Right cardiac atrium (tissue), 5 donors: ENCODE results near the gene NMB. TPM values are rescaled to one million over a fixed set of nuclear protein-coding genes. Genes with fewer than 3 reads are reported as not detected.

ENCODE experiments used
- ATAC-seq, 2 donors: fragments of 200-7000 bp; cut with Tn5 transposase; one replicate each; pipeline versions ENCODE4 v1.8.0 to v1.9.1; 2020; ENCODE audit warnings: moderate library complexity in 2 of 2, mild to moderate bottlenecking in 1 of 2
- DNase-seq, 3 donors: peaks; one replicate each; pipeline ENCODE4 v3.0.0-alpha.2; 2020
- H3K27ac ChIP-seq: one replicate; pipeline ENCODE4 v1.5.1; 2013; ENCODE audit warnings: mild to moderate bottlenecking, low read length, control low read depth, moderate library complexity
- H3K27me3 ChIP-seq: one replicate; pipeline ENCODE4 v1.6.1; 2013; ENCODE audit not compliant: control insufficient read depth, insufficient read depth
- H3K4me1 ChIP-seq: one replicate; pipeline ENCODE4 v1.6.1; 2013; ENCODE audit warnings: low read length; ENCODE audit not compliant: control insufficient read depth, insufficient read depth
- H3K4me3 ChIP-seq: one replicate; pipeline ENCODE4 v1.5.1; 2013; ENCODE audit warnings: low read length, control low read depth
- H3K9me3 ChIP-seq: one replicate; pipeline ENCODE4 v1.6.1; 2013; ENCODE audit warnings: low read length; ENCODE audit not compliant: control insufficient read depth
- WGBS: extraction: QIAGEN DNeasy Blood & Tissue Kit; methylation state at CpG from one replicate; pipeline ENCODE4 v1.1.7; 2013; 5-methylcytosine and 5-hydroxymethylcytosine counted together
- intact Hi-C, 4 donors: fragments of 100-400 bp; cut with DNase I; formaldehyde crosslinking; loops; one replicate each; pipeline versions ENCODE4 v1.11.0 to v1.14.0; 2022 to 2023
- polyA plus RNA-seq: library from polyadenylated mRNA; stranded (reverse); fragments of 200-250 nt; gene quantifications from one replicate; pipeline ENCODE4 v1.2.3, GENCODE V29; 2013
- total RNA-seq, 4 donors: library from RNA; stranded (reverse); fragmentation: NEBNext Ultra II Directional; extraction: Animal tissue kit (Norgen Biotek cat#: 25700); gene quantifications; one replicate each; pipeline ENCODE4 v1.2.1, GENCODE V29; 2021
- donor health status: healthy with polysubstance abuse.
- donor health status: DM: no; HTN: yes; CAD: no.
- donor health status: DM: no; HTN: no; CAD: no.
- donor health status: DM: no; HTN: yes; CAD: no; lungs with severe emphysema.
- donor health status: DM: yes; HTN: yes; CAD: no.

Gene NMB
- total and polyA plus RNA-seq, 5 donors, result 0.96 to 6.9 (median 2.3) TPM

GRCh38 chr15:84684092-84684491 lies 26.1 kb upstream of the NMB start:
- Histone ChIP-seq H3K27ac (no peak overlapping the region), H3K27me3 (no peaks in the 10 kb centered on the region), H3K4me1 (no peaks in the 10 kb centered on the region), H3K4me3 (no peak overlapping the region), H3K9me3 (no peaks in the 10 kb centered on the region)
- 39% methylated on average over 1 of the region's 1 CpG for WGBS
- DNase-seq (no peak), ATAC-seq (no peak)
- intact Hi-C loops, result no loop called here

- Histone ChIP-seq H3K4me3 (no peak overlapping the region), H3K9me3 (no peaks in the 10 kb centered on the region), H3K27ac (no peak overlapping the region), H3K4me1 (no peaks in the 10 kb centered on the region), H3K27me3 (no peaks in the 10 kb centered on the region)
- WGBS, result 80% methylated on average over 3 of the region's 3 CpGs
- intact Hi-C loops, result no loop called here
- ATAC-seq (no peak), DNase-seq (no peak)
These were observed 23.8 kb upstream of the NMB start for GRCh38 chr15:84681831-84682230.

GRCh38 chr15:84671211-84671610 lies 13.2 kb upstream of the NMB start:
- intact Hi-C loops, result no loop called here
- no peak for DNase-seq
- no peak for ATAC-seq
- Histone ChIP-seq H3K27me3 (no peaks in the 10 kb centered on the region), H3K9me3 (no peaks in the 10 kb centered on the region), H3K4me1 (no peaks in the 10 kb centered on the region), H3K4me3 (no peak overlapping the region), H3K27ac (no peak overlapping the region)

- no peak overlapping the region for H3K4me3 ChIP-seq
- ATAC-seq (no peak), DNase-seq (no peak)
- H3K27ac ChIP-seq, result no peak overlapping the region
- no peaks in the 10 kb centered on the region for H3K27me3 ChIP-seq
- no peaks in the 10 kb centered on the region for H3K4me1 ChIP-seq
- intact Hi-C loops, result no loop called here
- WGBS, result 87% methylated on average over 8 of the region's 8 CpGs
- H3K9me3 ChIP-seq, result no peaks in the 10 kb centered on the region
These were observed 11.7 kb upstream of the NMB start for GRCh38 chr15:84669726-84670125.

- H3K9me3 ChIP-seq, result no peaks in the 10 kb centered on the region
- no peaks in the 10 kb centered on the region for H3K4me1 ChIP-seq
- DNase-seq (no peak), ATAC-seq (no peak)
- 98% methylated on average over 3 of the region's 3 CpGs for WGBS
- no peak overlapping the region for H3K4me3 ChIP-seq
- H3K27me3 ChIP-seq, result no peaks in the 10 kb centered on the region
- intact Hi-C loops, result no loop called here
- no peak overlapping the region for H3K27ac ChIP-seq
These were observed 10.4 kb upstream of the NMB start for GRCh38 chr15:84668221-84668982.

- Histone ChIP-seq H3K27ac (no peak overlapping the region), H3K4me1 (no peaks in the 10 kb centered on the region), H3K9me3 (no peaks in the 10 kb centered on the region), H3K27me3 (no peaks in the 10 kb centered on the region), H3K4me3 (no peak overlapping the region)
- DNase-seq (no peak), ATAC-seq (no peak)
- intact Hi-C loops, result no loop called here
- 77% methylated on average over 2 of the region's 2 CpGs for WGBS
These were observed 8.4 kb upstream of the NMB start for GRCh38 chr15:84666373-84666772.

- H3K27me3 ChIP-seq, result no peaks in the 10 kb centered on the region
- ATAC-seq (no peak), DNase-seq (no peak)
- peaks cover 4% of the 10 kb centered on the region for H3K4me1 ChIP-seq
- no peak overlapping the region for H3K27ac ChIP-seq
- no peaks in the 10 kb centered on the region for H3K9me3 ChIP-seq
- no peak overlapping the region for H3K4me3 ChIP-seq
- 97% methylated on average over 10 of the region's 10 CpGs for WGBS
- intact Hi-C loops, result no loop called here
These were observed 3.0 kb upstream of the NMB start for GRCh38 chr15:84661001-84661400.

GRCh38 chr15:84659904-84660781 lies 2.1 kb upstream of the NMB start:
- no peak overlapping the region for H3K27ac ChIP-seq

GRCh38 chr15:84658788-84659411 lies 901 bp upstream of the NMB start:
- intact Hi-C loops, result loop anchor here in 3 of 4 donors (10.0 kb wide), 5 partner anchors 54 to 266 kb away; partner anchors contain the start of genes ALPK3 (in 1 of the 3), ZNF592 (in 1 of the 3) and ZSCAN2 (in 1 of the 3)
- peak overlapping the region; percentile 65 for H3K4me3 ChIP-seq
- peak overlapping the region; percentile 70 for H3K27ac ChIP-seq
- H3K9me3 ChIP-seq, result no peaks in the 10 kb centered on the region
- no peak for ATAC-seq
- DNase-seq, result no peak
- no peaks in the 10 kb centered on the region for H3K27me3 ChIP-seq
- WGBS, result 48% methylated on average over 7 of the region's 7 CpGs
- peaks cover 10% of the 10 kb centered on the region for H3K4me1 ChIP-seq

More at GRCh38 chr15:84659904-84660781, 2.1 kb upstream of the NMB start:
- Histone ChIP-seq H3K9me3 (no peaks in the 10 kb centered on the region), H3K4me3 (no peak overlapping the region), H3K27me3 (no peaks in the 10 kb centered on the region), H3K4me1 (peaks cover 6% of the 10 kb centered on the region)
- intact Hi-C loops, result loop anchor here in 3 of 4 donors (10.0 kb wide), 5 partner anchors 55 to 265 kb away; partner anchors contain the start of genes ALPK3 (in 1 of the 3), ZNF592 (in 1 of the 3) and ZSCAN2 (in 1 of the 3)
- 80% methylated on average over 4 of the region's 4 CpGs for WGBS
- ATAC-seq (no peak), DNase-seq (no peak)

GRCh38 chr15:84657748-84658079 lies 285 bp downstream of the NMB start:
- 19% methylated on average over 17 of the region's 17 CpGs for WGBS
- ATAC-seq (no peak), DNase-seq (no peak)
- Histone ChIP-seq H3K27ac (no peak overlapping the region), H3K4me1 (peaks cover 15% of the 10 kb centered on the region), H3K9me3 (no peaks in the 10 kb centered on the region), H3K27me3 (no peaks in the 10 kb centered on the region), H3K4me3 (peak overlapping the region; percentile 65)
- intact Hi-C loops, result loop anchor here in 3 of 4 donors (10.0 kb wide), 5 partner anchors 53 to 267 kb away; partner anchors contain the start of genes ALPK3 (in 1 of the 3), ZNF592 (in 1 of the 3) and ZSCAN2 (in 1 of the 3)
